ENCODE results near the gene SSR4. TPM values are rescaled to one million over a fixed set of nuclear protein-coding genes. Genes with fewer than 3 reads are reported as not detected.

Gene SSR4
- total RNA-seq, 2 experiments from 2014 or later: 165 to 186 TPM

DNA sequence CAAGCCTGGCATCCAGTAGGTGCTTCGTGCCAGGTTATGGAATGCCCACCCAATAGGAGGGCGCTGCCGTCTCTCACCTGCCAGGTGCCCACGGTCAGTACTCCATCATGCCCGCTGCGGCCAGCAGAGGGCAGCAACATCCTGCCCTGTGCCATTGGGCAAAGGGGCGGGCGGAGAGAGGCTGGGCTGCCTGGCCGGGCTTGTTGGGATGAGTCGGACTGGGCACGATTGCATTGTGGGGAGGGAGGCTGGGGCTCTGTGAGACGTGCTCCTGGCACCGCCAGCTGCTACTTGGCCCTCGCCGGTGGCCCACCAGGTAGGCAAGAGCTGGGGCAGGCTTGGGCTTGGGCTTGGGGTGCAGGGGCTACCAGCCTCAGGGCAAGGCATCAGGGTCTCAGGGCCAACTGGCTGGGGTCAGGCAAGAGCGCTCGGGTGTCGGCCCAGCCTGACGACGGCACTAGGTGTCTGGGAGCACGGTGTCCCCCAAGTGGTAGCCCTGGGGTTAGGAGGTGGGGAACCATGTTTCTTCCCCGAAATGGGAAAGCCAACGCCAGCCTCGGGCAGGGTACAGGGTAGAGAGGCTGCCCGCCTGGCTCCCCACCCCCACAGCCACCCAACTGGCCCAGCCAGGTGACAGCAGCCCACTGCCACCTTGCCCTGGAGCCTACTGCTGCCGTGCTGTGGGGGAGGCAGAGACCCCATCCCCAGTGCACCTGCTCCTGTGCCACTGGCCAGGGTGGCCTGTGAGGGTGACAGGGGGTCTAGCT, 30.3 kb upstream of the SSR4 start, which contains the start of gene PLXNB3:
Gene PLXNB3, plus strand, starts transcription at position 261 of the 767 bp plus-strand sequence. CDS start 1,287 bp downstream, outside the sequence.
- ChIA-PET CTCF (ENCODE audit: unreplicated experiment) (no interaction called here), POLR2A (no interaction called here)
- Histone ChIP-seq H3K27ac (ENCODE audit: low read depth, low read length, poor library complexity, severe bottlenecking) (no peak within 1 kb of the TSS), H3K9me3 (ENCODE audit: low read length) (no peaks in the 10 kb centered on the region), H3K4me2 (ENCODE audit: low read length) (no peak within 1 kb of the TSS), H3K79me2 (ENCODE audit: insufficient read depth, low read depth, low read length) (no peaks in the 10 kb centered on the region), H2AFZ (ENCODE audit: low read length) (no peak within 1 kb of the TSS), H4K20me1 (ENCODE audit: insufficient read depth, low read length) (no peaks in the 10 kb centered on the region), H3K4me1 (ENCODE audit: insufficient read depth, low read length, poor library complexity, severe bottlenecking) (peaks cover 6% of the 10 kb centered on the region), H3K4me3 (ENCODE audit: low read depth, low read length, poor library complexity, severe bottlenecking) (no peak within 1 kb of the TSS), H3K36me3 (ENCODE audit: insufficient read depth, low read length) (no peaks in the 10 kb centered on the region), H3K9me2 (ENCODE audit: insufficient read depth, low read length) (no peaks in the 10 kb centered on the region)
- BruUV-seq (replicated peaks): no TSS peak
- TF ChIP-seq CTCF (conservative IDR thresholded peaks at IDR 0.05; ENCODE audit: low read length): peak; percentile 78
- no peak for TF ChIP-seq EZH2phosphoT487 (IDR thresholded peaks at IDR 0.05; ENCODE audit: borderline replicate concordance, low read depth, low read length)
- peak; percentile 64 for DNase-seq (ENCODE audit: low spot score)
- intact Hi-C loops (cut with micrococcal nuclease; ENCODE audit: unreplicated experiment): loop anchor here (1.0 to 10.0 kb wide), 4 partner anchors 71 to 183 kb away; partner anchors contain the start of genes PDZD4 and SLC6A8

DNA sequence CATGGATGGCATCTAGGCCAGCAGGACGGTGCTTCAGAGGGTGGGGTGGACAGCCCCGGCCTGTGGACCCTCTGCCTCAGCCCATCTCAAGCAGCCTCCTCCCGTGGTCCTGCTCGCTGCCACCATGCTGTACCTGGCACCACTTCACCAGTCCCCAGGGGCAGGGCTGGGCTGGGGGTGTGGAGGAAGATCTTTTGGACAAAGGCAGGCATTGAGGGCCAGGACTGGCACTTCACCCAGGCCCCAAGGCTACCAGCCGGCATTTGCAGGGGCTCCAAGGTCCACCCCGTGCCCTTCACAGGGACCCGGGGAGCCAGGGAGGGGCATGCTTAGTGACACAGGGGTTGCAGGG, 29.7 kb upstream of the SSR4 start:
- Histone ChIP-seq H3K79me2 (ENCODE audit: insufficient read depth, low read depth, low read length) (no peaks in the 10 kb centered on the region), H4K20me1 (ENCODE audit: insufficient read depth, low read length) (no peaks in the 10 kb centered on the region), H3K9me2 (ENCODE audit: insufficient read depth, low read length) (no peaks in the 10 kb centered on the region), H3K9me3 (ENCODE audit: low read length) (no peaks in the 10 kb centered on the region), H3K4me2 (ENCODE audit: low read length) (no peak overlapping the region), H3K36me3 (ENCODE audit: insufficient read depth, low read length) (no peaks in the 10 kb centered on the region), H2AFZ (ENCODE audit: low read length) (no peak overlapping the region), H3K4me3 (ENCODE audit: low read depth, low read length, poor library complexity, severe bottlenecking) (no peak overlapping the region), H3K4me1 (ENCODE audit: insufficient read depth, low read length, poor library complexity, severe bottlenecking) (peaks cover 6% of the 10 kb centered on the region), H3K27ac (ENCODE audit: low read depth, low read length, poor library complexity, severe bottlenecking) (no peak overlapping the region)
- intact Hi-C loops (cut with micrococcal nuclease; ENCODE audit: unreplicated experiment): loop anchor here (1.0 to 10.0 kb wide), 4 partner anchors 70 to 183 kb away; partner anchors contain the start of genes PDZD4 and SLC6A8
- CTCF ChIA-PET (ENCODE audit: unreplicated experiment): no interaction called here
- no peak for TF ChIP-seq EZH2phosphoT487 (IDR thresholded peaks at IDR 0.05; ENCODE audit: borderline replicate concordance, low read depth, low read length)
- TF ChIP-seq CTCF (conservative IDR thresholded peaks at IDR 0.05; ENCODE audit: low read length): no peak
- POLR2A ChIA-PET: no interaction called here
- DNase-seq (ENCODE audit: low spot score): no peak
- no TSS peak for BruUV-seq (replicated peaks)

Measured in OCI-LY7 (cell line).